ENCODE results near the gene MLYCD. TPM values are rescaled to one million over a fixed set of nuclear protein-coding genes. Genes with fewer than 3 reads are reported as not detected.

Gene MLYCD
- 0.76 and 3.3 TPM in 2 replicates for polyA plus RNA-seq

DNA sequence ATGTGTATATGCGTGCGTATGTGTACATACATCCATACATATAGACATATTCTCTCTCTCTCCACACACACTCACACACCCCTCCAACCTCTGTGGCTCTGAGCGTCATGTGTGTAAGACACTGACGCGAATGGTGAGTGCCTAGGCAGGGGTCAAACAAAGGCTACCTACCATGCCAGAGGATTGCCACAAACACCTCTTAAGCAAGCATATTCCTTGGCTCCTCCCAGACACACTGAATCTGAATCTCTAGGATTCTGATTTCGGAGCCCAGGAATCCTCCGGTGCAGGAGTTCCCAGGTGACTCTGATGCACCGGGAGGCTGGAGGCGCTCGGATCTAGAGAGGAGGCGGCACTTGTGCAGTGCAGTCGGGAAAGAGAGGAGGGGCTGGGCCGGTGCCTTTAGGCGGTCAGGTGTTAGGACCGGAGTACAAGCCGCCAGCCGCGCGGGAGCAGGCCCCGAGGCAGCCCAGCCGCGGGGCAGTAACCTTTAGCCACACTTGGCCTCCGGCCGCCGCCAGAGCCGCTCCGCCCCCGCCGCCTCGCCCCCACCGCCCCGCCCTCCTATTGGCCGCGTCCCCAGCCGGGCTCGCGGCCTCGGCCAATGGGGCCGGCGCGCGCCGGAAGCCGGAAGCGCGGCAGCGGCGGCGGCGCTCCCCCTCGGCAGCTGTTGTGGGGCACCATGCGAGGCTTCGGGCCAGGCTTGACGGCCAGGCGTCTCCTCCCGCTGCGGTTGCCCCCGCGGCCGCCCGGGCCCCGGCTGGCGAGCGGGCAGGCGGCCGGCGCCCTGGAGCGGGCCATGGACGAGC lies at the start of gene MLYCD:
Gene MLYCD (plus strand): TSS at position 653 of the 809 bp plus-strand sequence. CDS start 30 bp downstream, at position 683.

DNA sequence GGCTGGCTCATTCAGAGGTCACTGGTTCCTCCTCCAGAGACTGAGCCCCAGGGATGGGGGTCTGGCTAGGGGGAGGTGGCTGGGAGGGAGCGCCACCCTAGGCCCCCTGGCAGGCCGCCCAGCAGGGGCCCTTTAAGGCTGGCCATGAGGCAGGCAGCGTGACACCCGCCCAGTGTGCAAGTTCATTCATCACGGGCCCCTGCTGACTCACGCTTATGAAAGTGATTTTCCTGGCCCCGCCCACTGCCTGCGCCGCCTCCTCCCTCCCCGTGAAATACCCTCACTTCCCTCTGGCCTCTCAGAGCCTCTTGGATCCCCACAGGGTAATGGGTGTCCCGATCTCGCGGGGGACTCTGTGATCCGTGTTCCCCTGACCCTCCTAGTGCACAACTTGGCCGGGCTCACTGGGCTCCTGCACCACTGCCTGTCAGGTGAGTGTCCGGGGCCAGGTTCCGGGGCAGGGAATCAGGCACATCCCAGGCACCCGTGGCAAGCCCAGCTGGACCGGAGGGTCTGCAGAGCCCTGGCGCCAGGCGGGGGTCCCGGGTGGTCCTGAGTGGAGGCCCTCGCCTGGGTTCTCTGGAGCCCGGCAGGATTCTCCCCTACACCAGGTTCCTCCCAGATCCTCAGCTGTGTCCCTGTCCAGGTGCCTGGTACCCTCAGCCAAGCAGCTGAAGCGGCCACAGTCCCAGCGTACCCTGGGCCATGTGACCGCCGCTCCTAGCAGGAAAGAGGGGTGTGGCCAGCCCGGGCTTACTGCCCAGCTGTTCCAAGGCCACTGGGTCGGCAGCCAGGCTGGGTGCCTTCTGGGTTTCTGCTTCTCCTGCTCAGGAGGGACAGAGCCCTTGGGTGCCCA lies 54.3 kb downstream of the MLYCD start, which contains the start of gene OSGIN1:
Gene OSGIN1 (plus strand): TSS at position 301 of the 856 bp plus-strand sequence. CDS start 4,432 bp downstream, outside the sequence.

DNA sequence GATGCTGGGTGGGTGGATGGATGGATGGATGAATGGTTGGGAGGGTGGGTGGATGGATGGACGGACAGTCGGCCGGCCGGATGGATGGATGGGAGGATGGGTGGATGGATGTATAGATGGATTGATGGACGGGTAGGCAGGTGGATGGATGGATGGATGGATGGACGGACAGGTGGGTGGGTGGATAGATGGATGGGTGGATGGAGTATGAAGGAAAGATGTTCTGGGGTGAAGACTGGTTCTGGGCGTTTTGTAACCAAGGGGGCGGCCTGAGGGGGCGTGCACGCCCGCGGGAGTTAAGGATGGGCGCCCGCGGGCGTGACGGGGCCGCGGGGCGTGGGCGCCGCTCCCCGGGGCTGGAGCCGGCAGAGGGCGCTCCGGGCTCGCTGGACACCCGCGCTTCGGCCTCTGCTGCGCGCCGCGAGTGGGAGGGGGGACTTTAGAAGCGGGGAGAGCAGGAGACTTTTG lies 69.0 kb downstream of the MLYCD start, which contains the start of gene NECAB2:
Gene NECAB2 (plus strand): TSS at position 407 of the 468 bp plus-strand sequence. CDS start 405 bp downstream, outside the sequence.

Other genes with a start within 250 kb of the MLYCD start
- 831 and 853 TPM in 2 replicates for gene HSBP1, start 91.1 kb upstream of the MLYCD start, polyA plus RNA-seq
- not detected in 2 replicates for gene OSGIN1, start 54.1 kb downstream of the MLYCD start, polyA plus RNA-seq
- gene NECAB2, start 69.1 kb downstream of the MLYCD start, polyA plus RNA-seq: 21.3 TPM in 1 of 2 replicates, not detected in the other
- not detected in 2 replicates for gene SLC38A8, start 143.7 kb downstream of the MLYCD start, polyA plus RNA-seq
- gene MBTPS1, start 217.8 kb downstream of the MLYCD start, polyA plus RNA-seq: 8.9 and 14.3 TPM in 2 replicates
- gene HSDL1, start 246.1 kb downstream of the MLYCD start, polyA plus RNA-seq: 15.0 and 28.5 TPM in 2 replicates
- 0.07 and 2.7 TPM in 2 replicates for gene DNAAF1, start 246.2 kb downstream of the MLYCD start, polyA plus RNA-seq

All from Purkinje cell (primary cell).